ENCODE data around the gene KIR2DL3. TPM values are rescaled to one million over a fixed set of nuclear protein-coding genes. Genes with fewer than 3 reads are reported as not detected.
"Not testable (repeated sequence)": the region's sequence is repeated elsewhere in the genome, so short reads cannot be mapped to it uniquely, and the experiment has no call there.

KIR2DL3 gene
- total and polyA plus RNA-seq, 2 experiments from 2014 or later, result not detected

GRCh38 chr19:54775095-54775815 is 36.9 kb downstream of the KIR2DL3 start:
- not testable (repeated sequence) for DNase-seq (ENCODE audit: low spot score); H3K4me2 ChIP-seq; H3K9me2 ChIP-seq (replicated peaks; ENCODE audit: insufficient read depth); H3K79me2 ChIP-seq; H3K9me3 ChIP-seq (ENCODE audit: low read depth); H3K27ac ChIP-seq; H3K27me3 ChIP-seq; H2AFZ ChIP-seq; H4K20me1 ChIP-seq (ENCODE audit: insufficient read depth, poor library complexity, severe bottlenecking); H3K4me3 ChIP-seq; H3K36me3 ChIP-seq (replicated peaks; ENCODE audit: insufficient read depth, low read depth); H3K4me1 ChIP-seq (ENCODE audit: insufficient read depth)
- 66% methylated on average over 12 of the region's 12 CpGs for WGBS (ENCODE audit: low lambda C conversion rate, missing lambda C conversion rate)

- H2AFZ ChIP-seq; H3K4me2 ChIP-seq; H3K36me3 ChIP-seq (replicated peaks; ENCODE audit: insufficient read depth, low read depth); DNase-seq (ENCODE audit: low spot score); H3K9me2 ChIP-seq (replicated peaks; ENCODE audit: insufficient read depth); H3K4me1 ChIP-seq (ENCODE audit: insufficient read depth); H3K79me2 ChIP-seq; H3K27ac ChIP-seq; H4K20me1 ChIP-seq (ENCODE audit: insufficient read depth, poor library complexity, severe bottlenecking); H3K9me3 ChIP-seq (ENCODE audit: low read depth); H3K27me3 ChIP-seq; H3K4me3 ChIP-seq: not testable (repeated sequence)
- 57% methylated on average over 8 of the region's 8 CpGs for WGBS (ENCODE audit: low lambda C conversion rate, missing lambda C conversion rate)
Observed at GRCh38 chr19:54775830-54776229, 37.5 kb downstream of the KIR2DL3 start.

- H3K27ac ChIP-seq; H2AFZ ChIP-seq; H3K79me2 ChIP-seq; H3K9me2 ChIP-seq (replicated peaks; ENCODE audit: insufficient read depth); H4K20me1 ChIP-seq (ENCODE audit: insufficient read depth, poor library complexity, severe bottlenecking); H3K9me3 ChIP-seq (ENCODE audit: low read depth); H3K4me2 ChIP-seq; H3K4me3 ChIP-seq; H3K36me3 ChIP-seq (replicated peaks; ENCODE audit: insufficient read depth, low read depth); DNase-seq (ENCODE audit: low spot score); H3K27me3 ChIP-seq; H3K4me1 ChIP-seq (ENCODE audit: insufficient read depth): not testable (repeated sequence)
- 49% methylated on average over 4 of the region's 4 CpGs for WGBS (ENCODE audit: low lambda C conversion rate, missing lambda C conversion rate)
Observed at GRCh38 chr19:54777851-54778250, 39.5 kb downstream of the KIR2DL3 start.

- not testable (repeated sequence) for H3K9me3 ChIP-seq (ENCODE audit: low read depth); H2AFZ ChIP-seq; H3K27ac ChIP-seq; H3K9me2 ChIP-seq (replicated peaks; ENCODE audit: insufficient read depth); H3K4me2 ChIP-seq; H3K27me3 ChIP-seq; DNase-seq (ENCODE audit: low spot score); H3K79me2 ChIP-seq; H3K36me3 ChIP-seq (replicated peaks; ENCODE audit: insufficient read depth, low read depth); H3K4me3 ChIP-seq; H4K20me1 ChIP-seq (ENCODE audit: insufficient read depth, poor library complexity, severe bottlenecking); H3K4me1 ChIP-seq (ENCODE audit: insufficient read depth)
- WGBS (ENCODE audit: low lambda C conversion rate, missing lambda C conversion rate), result 61% methylated on average over 7 of the region's 7 CpGs
Observed at GRCh38 chr19:54778896-54779295, 40.6 kb downstream of the KIR2DL3 start.

GRCh38 chr19:54782916-54783315 is 44.6 kb downstream of the KIR2DL3 start:
- H3K36me3 ChIP-seq (replicated peaks; ENCODE audit: insufficient read depth, low read depth); H3K4me2 ChIP-seq; H3K9me3 ChIP-seq (ENCODE audit: low read depth); H3K9me2 ChIP-seq (replicated peaks; ENCODE audit: insufficient read depth); H3K4me3 ChIP-seq; H3K27ac ChIP-seq; H4K20me1 ChIP-seq (ENCODE audit: insufficient read depth, poor library complexity, severe bottlenecking); H3K27me3 ChIP-seq; H2AFZ ChIP-seq; H3K79me2 ChIP-seq; H3K4me1 ChIP-seq (ENCODE audit: insufficient read depth); DNase-seq (ENCODE audit: low spot score): not testable (repeated sequence)
- 61% methylated on average over 4 of the region's 4 CpGs for WGBS (ENCODE audit: low lambda C conversion rate, missing lambda C conversion rate)

- H3K9me2 ChIP-seq (replicated peaks; ENCODE audit: insufficient read depth); H2AFZ ChIP-seq; DNase-seq (ENCODE audit: low spot score); H3K27ac ChIP-seq; H3K4me3 ChIP-seq; H3K4me1 ChIP-seq (ENCODE audit: insufficient read depth); H3K4me2 ChIP-seq; H3K36me3 ChIP-seq (replicated peaks; ENCODE audit: insufficient read depth, low read depth); H3K79me2 ChIP-seq; H3K9me3 ChIP-seq (ENCODE audit: low read depth); H3K27me3 ChIP-seq; H4K20me1 ChIP-seq (ENCODE audit: insufficient read depth, poor library complexity, severe bottlenecking): not testable (repeated sequence)
- WGBS (ENCODE audit: low lambda C conversion rate, missing lambda C conversion rate), result 81% methylated on average over 24 of the region's 24 CpGs
Observed at GRCh38 chr19:54786091-54786723, 47.9 kb downstream of the KIR2DL3 start.

GRCh38 chr19:54788154-54788553 is 49.8 kb downstream of the KIR2DL3 start:
- not testable (repeated sequence) for H3K4me3 ChIP-seq; H3K9me3 ChIP-seq (ENCODE audit: low read depth); H3K4me1 ChIP-seq (ENCODE audit: insufficient read depth); H4K20me1 ChIP-seq (ENCODE audit: insufficient read depth, poor library complexity, severe bottlenecking); H2AFZ ChIP-seq; H3K36me3 ChIP-seq (replicated peaks; ENCODE audit: insufficient read depth, low read depth); H3K9me2 ChIP-seq (replicated peaks; ENCODE audit: insufficient read depth); H3K27me3 ChIP-seq; H3K4me2 ChIP-seq; H3K79me2 ChIP-seq; H3K27ac ChIP-seq; DNase-seq (ENCODE audit: low spot score)
- 76% methylated on average over 6 of the region's 6 CpGs for WGBS (ENCODE audit: low lambda C conversion rate, missing lambda C conversion rate)
